Skin of body (tissue), 2 donors: ENCODE data around the gene CHRM2. TPM values are rescaled to one million over a fixed set of nuclear protein-coding genes. Genes with fewer than 3 reads are reported as not detected.
A peak's percentile ranks its signal among the peaks of the same experiment; 100 is the strongest.

Experiments used
- DNase-seq: peaks from one replicate; lab custom pipeline; 2025; lab: John Stamatoyannopoulos, UW
- total RNA-seq: library from RNA; depleted of rRNA; stranded (reverse); fragments of >200 nt; gene quantifications from one replicate; pipeline ENCODE4 v1.2.3, GENCODE V29; 2014

Gene CHRM2
- total RNA-seq, 1 donor from 2014 or later, result 0.20 TPM

DNA sequence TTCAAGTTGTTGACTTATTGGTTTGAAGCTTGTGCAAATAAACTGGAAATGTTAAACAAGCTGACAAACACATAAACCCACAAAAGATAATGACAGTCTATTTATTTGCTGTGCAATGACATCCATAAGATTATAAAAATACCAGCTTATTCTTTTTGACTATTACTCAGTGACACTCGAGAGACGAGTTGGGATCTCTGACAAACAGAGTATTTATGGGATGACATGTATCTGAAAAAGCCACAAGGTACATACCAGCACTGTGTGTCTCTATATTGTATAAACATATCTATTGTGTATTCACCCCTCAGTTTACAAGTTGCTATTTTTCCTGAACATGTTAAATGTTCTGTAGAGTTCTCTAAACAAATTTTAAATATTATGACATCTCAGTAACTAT is 88.9 kb downstream of the CHRM2 start:
- DNase-seq, result no peak

DNA sequence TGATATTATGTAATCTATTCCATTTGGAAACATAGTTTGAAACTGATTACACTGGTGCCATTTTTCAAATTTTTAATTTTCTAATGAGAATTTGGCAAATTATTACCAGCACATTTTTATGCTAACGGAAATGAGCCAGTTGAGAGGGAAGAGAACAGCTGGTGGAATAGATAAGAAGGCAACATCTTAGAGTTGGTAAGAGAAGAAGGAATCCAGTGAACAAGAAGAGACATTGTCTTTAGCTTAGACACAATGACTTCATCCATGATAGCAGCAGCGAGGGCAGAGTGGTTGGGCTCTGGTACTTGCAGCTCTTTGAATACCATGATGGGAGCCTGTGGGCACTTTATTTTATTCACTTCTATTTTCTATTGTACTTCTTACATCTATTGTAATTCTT is 89.6 kb downstream of the CHRM2 start:
- no peak for DNase-seq

- no peak for DNase-seq
Measured at GRCh38 chr7:136964347-136964746, 95.9 kb downstream of the CHRM2 start.

DNA sequence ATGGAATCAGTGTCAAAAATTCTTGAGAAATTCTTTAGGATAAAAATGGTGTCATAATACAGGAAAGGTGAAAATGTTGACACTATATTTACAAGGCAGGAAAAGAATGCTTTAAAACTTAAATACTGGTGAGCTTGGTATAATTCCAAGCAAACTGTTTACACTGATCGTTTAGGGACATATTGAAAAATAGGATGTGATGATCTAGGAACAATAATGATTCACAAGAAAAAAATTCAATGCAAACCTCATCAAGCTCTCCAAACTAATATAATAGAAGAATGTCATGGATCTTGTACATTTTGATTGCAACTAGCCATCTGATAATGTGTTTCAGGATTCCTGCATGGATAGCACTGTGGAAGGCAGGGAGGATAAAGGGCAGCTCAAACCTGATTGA is 98.4 kb downstream of the CHRM2 start:
- no peak for DNase-seq

- no peak for DNase-seq
Measured at GRCh38 chr7:136969761-136970160, 101.3 kb downstream of the CHRM2 start.

DNA sequence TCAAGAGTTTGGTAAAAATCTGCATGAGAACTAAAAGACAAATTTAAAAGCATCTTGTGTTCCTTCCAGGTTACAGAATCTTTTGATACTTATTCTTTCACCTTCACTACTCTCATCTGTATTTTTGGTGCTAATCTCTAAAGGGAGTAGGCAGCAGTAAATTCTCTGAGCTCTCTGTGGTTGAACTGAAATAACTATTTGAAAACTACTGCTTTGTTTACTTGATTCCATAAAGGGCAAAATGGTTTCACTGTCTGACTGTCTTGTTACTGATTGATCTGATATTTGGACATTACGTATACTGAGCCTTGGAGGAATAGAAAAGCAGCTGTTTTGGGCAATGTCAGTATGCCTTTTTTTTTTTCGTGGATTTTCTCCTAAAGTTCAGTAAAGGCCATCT is 103.3 kb downstream of the CHRM2 start:
- DNase-seq, result no peak

GRCh38 chr7:136976504-136977251 is 108.2 kb downstream of the CHRM2 start:
- DNase-seq, result peak; percentile 52

DNA sequence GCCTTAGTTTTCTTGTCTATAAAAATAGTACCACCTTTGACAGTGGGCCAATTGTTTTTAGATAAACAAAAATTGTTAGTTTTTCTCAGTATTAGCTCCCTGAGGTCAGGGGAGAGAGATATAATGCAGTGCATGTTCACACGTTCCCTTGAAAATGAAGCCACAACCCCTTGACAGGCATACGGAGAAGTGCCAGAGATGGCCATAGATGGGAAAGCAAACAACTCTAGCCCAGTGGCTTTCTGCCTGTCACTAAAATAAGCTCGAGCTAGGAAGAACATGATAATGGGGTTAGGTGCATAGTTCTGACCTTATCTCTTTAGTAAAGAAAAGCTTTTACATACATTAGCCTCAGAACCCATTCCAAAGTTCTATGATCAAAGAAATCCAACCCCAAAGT is 124.9 kb downstream of the CHRM2 start:
- DNase-seq, result no peak

GRCh38 chr7:136997735-136998134 is 129.3 kb downstream of the CHRM2 start:
- no peak for DNase-seq

GRCh38 chr7:136998495-136998894 is 130.0 kb downstream of the CHRM2 start:
- no peak for DNase-seq

GRCh38 chr7:137000621-137001020 is 132.2 kb downstream of the CHRM2 start:
- DNase-seq, result no peak

GRCh38 chr7:137001041-137001440 is 132.6 kb downstream of the CHRM2 start:
- DNase-seq, result no peak

DNA sequence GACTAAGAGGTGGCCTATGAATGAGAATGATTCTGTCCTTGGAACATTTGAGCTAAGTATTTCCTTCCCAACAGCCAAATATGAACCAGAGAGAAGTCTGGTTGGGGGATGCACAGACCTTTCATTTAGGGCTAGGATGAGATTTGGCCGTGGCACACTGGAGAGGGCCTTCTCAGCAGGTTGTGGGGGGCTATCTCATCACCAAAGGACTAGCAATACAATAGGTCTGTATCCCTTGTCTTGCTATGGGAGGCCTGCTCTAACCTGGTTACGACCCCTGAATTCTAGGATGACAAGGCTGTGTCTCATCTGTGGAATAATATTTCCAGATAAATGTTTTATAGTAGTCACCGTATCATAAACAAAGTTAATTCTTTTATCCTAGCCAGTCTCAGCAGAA is 133.0 kb downstream of the CHRM2 start:
- DNase-seq, result no peak

- DNase-seq, result no peak
Measured at GRCh38 chr7:137003086-137003485, 134.6 kb downstream of the CHRM2 start.

GRCh38 chr7:137003566-137003965 is 135.1 kb downstream of the CHRM2 start:
- no peak for DNase-seq

- no peak for DNase-seq
Measured at GRCh38 chr7:137005873-137006272, 137.4 kb downstream of the CHRM2 start.

DNA sequence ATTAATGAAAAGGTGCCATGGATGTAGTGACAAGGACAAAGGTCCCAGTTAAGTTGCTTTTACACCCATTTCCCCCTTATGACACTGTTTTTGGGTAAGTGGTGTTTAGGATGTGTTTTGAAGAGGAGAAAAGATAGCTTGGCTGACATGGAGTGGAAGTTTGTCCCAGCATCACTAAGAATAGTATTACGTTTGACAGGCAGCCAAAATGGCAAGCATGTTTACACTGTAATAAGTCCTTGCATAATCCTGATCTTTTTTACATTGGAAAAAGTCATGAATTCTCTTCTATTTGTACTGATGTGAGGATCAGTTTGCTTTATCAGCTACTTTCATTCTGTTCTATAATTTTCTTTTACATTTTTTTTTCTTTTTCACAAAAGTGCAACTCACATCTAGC is 137.8 kb downstream of the CHRM2 start:
- DNase-seq, result peak; percentile 10

DNA sequence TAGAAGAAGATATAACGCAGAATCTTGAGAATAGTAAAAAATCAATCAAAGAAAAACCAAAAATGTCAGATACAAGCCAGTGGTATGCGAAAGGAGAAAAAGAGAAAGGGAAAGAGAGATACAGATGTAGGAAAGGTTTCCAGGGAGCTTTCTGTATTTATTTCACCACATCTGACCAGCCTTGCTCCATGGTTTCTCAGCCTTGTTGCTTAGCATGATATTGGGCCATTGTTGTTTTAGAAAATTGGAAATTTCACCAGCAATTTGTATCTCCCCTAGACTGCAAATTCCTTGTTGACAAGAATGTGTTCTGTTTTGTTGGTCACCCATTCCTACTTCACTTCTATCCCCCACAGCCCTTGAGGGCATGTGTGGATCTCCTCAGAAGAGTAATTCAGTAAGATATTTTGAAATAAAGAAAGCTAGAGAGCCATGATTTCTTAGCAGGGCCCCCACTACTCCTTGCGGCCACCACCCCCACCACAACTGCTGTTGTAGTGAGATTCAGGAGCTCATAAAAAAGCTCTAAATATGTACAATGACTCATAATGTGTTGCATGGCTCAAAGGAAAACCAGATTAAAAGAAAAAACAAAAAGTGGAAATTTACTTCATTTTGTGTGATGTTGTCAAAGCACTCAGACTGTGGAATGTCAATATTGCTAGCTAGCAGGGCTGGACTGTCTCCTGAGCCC is 138.7 kb downstream of the CHRM2 start:
- DNase-seq, result no peak

- no peak for DNase-seq
Measured at GRCh38 chr7:137009404-137009803, 141.0 kb downstream of the CHRM2 start.

DNA sequence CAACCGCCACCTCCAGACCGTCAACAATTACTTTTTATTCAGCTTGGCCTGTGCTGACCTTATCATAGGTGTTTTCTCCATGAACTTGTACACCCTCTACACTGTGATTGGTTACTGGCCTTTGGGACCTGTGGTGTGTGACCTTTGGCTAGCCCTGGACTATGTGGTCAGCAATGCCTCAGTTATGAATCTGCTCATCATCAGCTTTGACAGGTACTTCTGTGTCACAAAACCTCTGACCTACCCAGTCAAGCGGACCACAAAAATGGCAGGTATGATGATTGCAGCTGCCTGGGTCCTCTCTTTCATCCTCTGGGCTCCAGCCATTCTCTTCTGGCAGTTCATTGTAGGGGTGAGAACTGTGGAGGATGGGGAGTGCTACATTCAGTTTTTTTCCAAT is 146.6 kb downstream of the CHRM2 start:
- DNase-seq, result no peak

DNA sequence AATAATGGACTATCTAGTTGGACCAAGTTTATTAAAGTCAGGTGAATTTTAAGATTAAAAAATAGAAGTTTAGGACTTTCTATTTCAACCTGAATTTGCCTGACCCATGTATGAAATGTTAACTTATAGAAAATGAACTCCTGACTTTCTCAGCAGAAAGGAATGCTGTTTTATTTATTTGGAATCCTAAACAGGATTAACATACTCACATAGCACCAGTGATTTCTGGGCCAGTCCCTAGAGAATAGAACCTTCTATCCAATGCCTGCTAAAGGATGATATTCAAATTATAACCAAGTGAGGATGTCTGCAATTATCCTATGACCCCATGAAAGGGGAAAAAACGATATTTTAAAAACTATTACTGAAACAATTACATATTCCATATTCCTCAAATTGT is 148.8 kb downstream of the CHRM2 start:
- DNase-seq, result no peak

- DNase-seq, result no peak
Measured at GRCh38 chr7:137018468-137018867, 150.0 kb downstream of the CHRM2 start.

DNA sequence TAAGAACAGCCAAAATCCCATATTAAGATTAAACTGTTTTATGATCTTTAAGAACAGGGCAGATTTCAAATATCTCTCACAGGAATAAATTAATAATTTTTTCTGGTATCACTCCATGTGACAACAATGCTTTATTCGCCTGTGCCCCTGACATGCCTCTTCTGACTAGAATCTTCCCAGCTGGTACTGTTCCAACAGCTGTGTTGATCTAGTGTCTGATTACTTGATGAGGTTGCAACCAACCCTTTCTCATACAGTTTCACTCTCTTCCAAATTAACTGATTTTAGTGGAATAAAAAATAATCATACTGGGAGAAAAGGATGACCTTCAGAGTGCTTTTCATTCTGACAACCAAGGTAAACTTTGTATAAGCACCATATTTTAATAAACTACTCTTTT is 151.9 kb downstream of the CHRM2 start:
- no peak for DNase-seq
